Measurements from ENCODE around the gene FAF1. TPM values are rescaled to one million over a fixed set of nuclear protein-coding genes. Genes with fewer than 3 reads are reported as not detected.

FAF1 gene
- total and polyA plus RNA-seq, 9 of the 15 experiments (the other 6 are each of a cell fraction or from before 2014, with no cell fraction given), result 48.7 to 225 (median 118) TPM

GRCh38 chr1:50707824-50708223 is 252.2 kb downstream of the FAF1 start:
- H3K27ac ChIP-seq (ENCODE audit: extremely low read depth, low read depth, low read length), result no peak overlapping the region
- peaks cover 5% of the 10 kb centered on the region; the same call in 2 of the 3 replicates for H3K36me3 ChIP-seq (ENCODE audit: control insufficient read depth, insufficient read depth, low read length)
- no peaks in the 10 kb centered on the region for H3K9me3 ChIP-seq (replicated peaks; ENCODE audit: control insufficient read depth, insufficient read depth, low read depth, low read length)
- 85% methylated on average over 7 of the region's 7 CpGs for WGBS (ENCODE audit: insufficient coverage, low coverage, missing lambda C conversion rate)
- in situ Hi-C loops (cut with MboI) (no loop called here), intact Hi-C loops (cut with micrococcal nuclease) (no loop called here)
- TF ChIP-seq CHD4 (IDR thresholded peaks at IDR 0.05; ENCODE audit: insufficient read depth, insufficient replicate concordance, low read depth, low read length, poor library complexity, severe bottlenecking) (no peak), MAFG (tag; conservative IDR thresholded peaks at IDR 0.05) (no peak), NCOA2 (IDR thresholded peaks at IDR 0.05; ENCODE audit: partially characterized antibody in 2 of 2) (no peak), HLTF (IDR thresholded peaks at IDR 0.05) (no peak)
- ATAC-seq (no peak), FAIRE-seq (no peak), DNase-seq (ENCODE audit: extremely low read depth in 1 of 4, low spot score in 3 of 4) (no peak)
- H3K4me2 ChIP-seq (ENCODE audit: insufficient read depth, low read length), result no peak overlapping the region
- H3K9me1 ChIP-seq (ENCODE audit: control insufficient read depth, insufficient read depth, low read length), result no peaks in the 10 kb centered on the region
- no peak overlapping the region for H2AFZ ChIP-seq (ENCODE audit: low read depth, low read length)
- POLR2A ChIA-PET, result no interaction called here
- 0 out of 3 replicates have a peak, but pooled peaks cover 3% of the 10 kb centered on the region for H3K79me2 ChIP-seq (ENCODE audit: control insufficient read depth, insufficient read depth, low read length)
- no peaks in the 10 kb centered on the region for H3K27me3 ChIP-seq (ENCODE audit: control insufficient read depth in 2 of 2, insufficient read depth in 2 of 2, low read length in 2 of 2)
- H3K4me3 ChIP-seq, result no peak overlapping the region
- CTCF ChIA-PET (ENCODE audit: low intra/inter-chr PET ratio), result no interaction called here
- H4K20me1 ChIP-seq (replicated peaks; ENCODE audit: control insufficient read depth, insufficient read depth, low read length), result no peaks in the 10 kb centered on the region
- peaks cover 4 to 5% of the 10 kb centered on the region in 2 experiments; a peak in 4 of 5 replicates for H3K4me1 ChIP-seq (replicated peaks in 1 of 2; ENCODE audit: control insufficient read depth in 2 of 2, insufficient read depth in 2 of 2, low read length in 2 of 2)
- no peak overlapping the region for H3K9ac ChIP-seq (ENCODE audit: insufficient read depth in 1 of 2, low read depth in 2 of 2, low read length in 2 of 2)
- BruUV-seq (replicated peaks), result no TSS peak

GRCh38 chr1:50705699-50706098 is 254.4 kb downstream of the FAF1 start:
- DNase-seq (ENCODE audit: extremely low read depth in 1 of 4, low spot score in 3 of 4), result no peak
- no peaks in the 10 kb centered on the region for H3K27me3 ChIP-seq (ENCODE audit: control insufficient read depth in 2 of 2, insufficient read depth in 2 of 2, low read length in 2 of 2)
- FAIRE-seq, result no peak
- no peak overlapping the region for H3K9ac ChIP-seq (ENCODE audit: insufficient read depth in 1 of 2, low read depth in 2 of 2, low read length in 2 of 2)
- H3K9me3 ChIP-seq (replicated peaks; ENCODE audit: control insufficient read depth, insufficient read depth, low read depth, low read length), result no peaks in the 10 kb centered on the region
- TF ChIP-seq NR2C1 (IDR thresholded peaks at IDR 0.05) (no peak), NR2C1 (tag; IDR thresholded peaks at IDR 0.05) (no peak), CC2D1A (IDR thresholded peaks at IDR 0.05) (no peak)
- H3K4me2 ChIP-seq (ENCODE audit: insufficient read depth, low read length), result no peak overlapping the region
- no peak overlapping the region for H3K4me3 ChIP-seq
- no peaks in the 10 kb centered on the region for H3K4me1 ChIP-seq (replicated peaks in 1 of 2; ENCODE audit: control insufficient read depth in 2 of 2, insufficient read depth in 2 of 2, low read length in 2 of 2)
- CTCF ChIA-PET (ENCODE audit: low intra/inter-chr PET ratio), result no interaction called here
- peak; percentile 22; the same call in 1 of the 3 replicates for ATAC-seq
- no peaks in the 10 kb centered on the region for H3K9me1 ChIP-seq (ENCODE audit: control insufficient read depth, insufficient read depth, low read length)
- in situ Hi-C loops (cut with MboI) (no loop called here), intact Hi-C loops (cut with micrococcal nuclease) (no loop called here)
- H3K36me3 ChIP-seq (ENCODE audit: control insufficient read depth, insufficient read depth, low read length), result peaks cover 5% of the 10 kb centered on the region; the same call in 2 of the 3 replicates
- 0 out of 3 replicates have a peak, but pooled peaks cover 7% of the 10 kb centered on the region for H3K79me2 ChIP-seq (ENCODE audit: control insufficient read depth, insufficient read depth, low read length)
- no TSS peak for BruUV-seq (replicated peaks)
- POLR2A ChIA-PET, result interaction anchor here (0.9 to 1.5 kb wide), 3 partner anchors 9 to 83 kb away, joined by 3 to 6 read pairs (median 4); no protein-coding TSS in a partner anchor
- no peaks in the 10 kb centered on the region for H4K20me1 ChIP-seq (replicated peaks; ENCODE audit: control insufficient read depth, insufficient read depth, low read length)
- no peak overlapping the region for H2AFZ ChIP-seq (ENCODE audit: low read depth, low read length)
- 84% methylated on average over 2 of the region's 2 CpGs for WGBS (ENCODE audit: insufficient coverage, low coverage, missing lambda C conversion rate)
- H3K27ac ChIP-seq (ENCODE audit: extremely low read depth, low read depth, low read length), result no peak overlapping the region

Measured in K562 (cell line).